Activated naive CD4-positive, alpha-beta T cell treated with anti-CD3 and anti-CD28 coated beads, Interleukin-2, amount 50 U/mL, for 24 hours (primary cell): ENCODE measurements around the gene LMF1.

Source experiments
- H3K27ac Mint-ChIP-seq: one replicate; pipeline ENCODE4 v1.8.0; 2021; ENCODE audit warnings: mild to moderate bottlenecking, mixed read lengths
- H3K27me3 Mint-ChIP-seq: one replicate; pipeline ENCODE4 v1.8.0; 2021; ENCODE audit warnings: mixed read lengths
- H3K36me3 Mint-ChIP-seq: one replicate; pipeline ENCODE4 v1.8.0; 2021; ENCODE audit warnings: mixed read lengths
- H3K4me1 Mint-ChIP-seq: one replicate; pipeline ENCODE4 v1.8.0; 2021; ENCODE audit warnings: mixed read lengths
- H3K4me3 Mint-ChIP-seq: one replicate; pipeline ENCODE4 v1.8.0; 2021; ENCODE audit warnings: mild to moderate bottlenecking, mixed read lengths
- H3K9me3 Mint-ChIP-seq: one replicate; pipeline ENCODE4 v1.8.0; 2021; ENCODE audit warnings: mixed read lengths

The LMF1 gene

GRCh38 chr16:926715-927114 is 44.1 kb downstream of the LMF1 start:
- H3K4me1 Mint-ChIP-seq = no peaks in the 10 kb centered on the region
- no peaks in the 10 kb centered on the region for H3K27me3 Mint-ChIP-seq
- no peak overlapping the region for H3K27ac Mint-ChIP-seq
- H3K9me3 Mint-ChIP-seq = no peaks in the 10 kb centered on the region
- peaks cover 12% of the 10 kb centered on the region for H3K36me3 Mint-ChIP-seq
- no peak overlapping the region for H3K4me3 Mint-ChIP-seq

GRCh38 chr16:924806-925205 is 46.0 kb downstream of the LMF1 start:
- Mint-ChIP-seq H3K9me3 (no peaks in the 10 kb centered on the region), H3K4me1 (no peaks in the 10 kb centered on the region), H3K27me3 (no peaks in the 10 kb centered on the region), H3K36me3 (peaks cover 13% of the 10 kb centered on the region), H3K4me3 (no peak overlapping the region), H3K27ac (no peak overlapping the region)

GRCh38 chr16:924063-924462 is 46.7 kb downstream of the LMF1 start:
- Mint-ChIP-seq H3K36me3 (peaks cover 13% of the 10 kb centered on the region), H3K27ac (no peak overlapping the region), H3K4me1 (no peaks in the 10 kb centered on the region), H3K27me3 (no peaks in the 10 kb centered on the region), H3K4me3 (no peak overlapping the region), H3K9me3 (no peaks in the 10 kb centered on the region)

- H3K4me3 Mint-ChIP-seq = no peak overlapping the region
- peaks cover 13% of the 10 kb centered on the region for H3K36me3 Mint-ChIP-seq
- no peaks in the 10 kb centered on the region for H3K4me1 Mint-ChIP-seq
- no peaks in the 10 kb centered on the region for H3K27me3 Mint-ChIP-seq
- no peak overlapping the region for H3K27ac Mint-ChIP-seq
- H3K9me3 Mint-ChIP-seq = no peaks in the 10 kb centered on the region
These were observed 47.6 kb downstream of the LMF1 start for GRCh38 chr16:923184-923583.

GRCh38 chr16:922051-922450 is 48.7 kb downstream of the LMF1 start:
- Mint-ChIP-seq H3K36me3 (peaks cover 13% of the 10 kb centered on the region), H3K4me1 (no peaks in the 10 kb centered on the region)

GRCh38 chr16:921321-921905 is 49.4 kb downstream of the LMF1 start:
- Mint-ChIP-seq H3K36me3 (peaks cover 13% of the 10 kb centered on the region), H3K27me3 (no peaks in the 10 kb centered on the region), H3K27ac (no peak overlapping the region), H3K9me3 (no peaks in the 10 kb centered on the region), H3K4me3 (no peak overlapping the region), H3K4me1 (no peaks in the 10 kb centered on the region)

More at GRCh38 chr16:922051-922450, 48.7 kb downstream of the LMF1 start:
- Mint-ChIP-seq H3K9me3 (no peaks in the 10 kb centered on the region), H3K4me3 (no peak overlapping the region), H3K27me3 (no peaks in the 10 kb centered on the region), H3K27ac (no peak overlapping the region)

- H3K27ac Mint-ChIP-seq = no peak overlapping the region
- no peaks in the 10 kb centered on the region for H3K4me1 Mint-ChIP-seq
- H3K4me3 Mint-ChIP-seq = no peak overlapping the region
- H3K27me3 Mint-ChIP-seq = no peaks in the 10 kb centered on the region
- H3K9me3 Mint-ChIP-seq = no peaks in the 10 kb centered on the region
- peaks cover 9% of the 10 kb centered on the region for H3K36me3 Mint-ChIP-seq
These were observed 50.1 kb downstream of the LMF1 start for GRCh38 chr16:920717-921116.

- no peak overlapping the region for H3K27ac Mint-ChIP-seq
- H3K27me3 Mint-ChIP-seq = no peaks in the 10 kb centered on the region
- H3K36me3 Mint-ChIP-seq = peaks cover 9% of the 10 kb centered on the region
- H3K9me3 Mint-ChIP-seq = no peaks in the 10 kb centered on the region
- H3K4me1 Mint-ChIP-seq = no peaks in the 10 kb centered on the region
- no peak overlapping the region for H3K4me3 Mint-ChIP-seq
These were observed 50.6 kb downstream of the LMF1 start for GRCh38 chr16:920051-920681.

GRCh38 chr16:919658-920050 is 51.1 kb downstream of the LMF1 start:
- Mint-ChIP-seq H3K27ac (no peak overlapping the region), H3K9me3 (no peaks in the 10 kb centered on the region), H3K4me1 (peaks cover 3% of the 10 kb centered on the region), H3K4me3 (no peak overlapping the region), H3K36me3 (peaks cover 9% of the 10 kb centered on the region), H3K27me3 (no peaks in the 10 kb centered on the region)

- Mint-ChIP-seq H3K27me3 (no peaks in the 10 kb centered on the region), H3K27ac (no peak overlapping the region)
These were observed 51.8 kb downstream of the LMF1 start for GRCh38 chr16:918741-919657.

GRCh38 chr16:918068-918467 is 52.7 kb downstream of the LMF1 start:
- no peaks in the 10 kb centered on the region for H3K27me3 Mint-ChIP-seq
- H3K36me3 Mint-ChIP-seq = peaks cover 6% of the 10 kb centered on the region
- H3K27ac Mint-ChIP-seq = no peak overlapping the region
- H3K4me1 Mint-ChIP-seq = peaks cover 3% of the 10 kb centered on the region
- H3K4me3 Mint-ChIP-seq = no peak overlapping the region
- no peaks in the 10 kb centered on the region for H3K9me3 Mint-ChIP-seq

More at GRCh38 chr16:918741-919657, 51.8 kb downstream of the LMF1 start:
- H3K4me3 Mint-ChIP-seq = no peak overlapping the region
- no peaks in the 10 kb centered on the region for H3K9me3 Mint-ChIP-seq
- peaks cover 8% of the 10 kb centered on the region for H3K36me3 Mint-ChIP-seq
- peaks cover 3% of the 10 kb centered on the region for H3K4me1 Mint-ChIP-seq

GRCh38 chr16:917591-918061 is 53.2 kb downstream of the LMF1 start:
- H3K4me3 Mint-ChIP-seq = no peak overlapping the region

GRCh38 chr16:916035-916799 is 54.6 kb downstream of the LMF1 start:
- Mint-ChIP-seq H3K4me1 (peaks cover 3% of the 10 kb centered on the region), H3K27ac (no peak overlapping the region), H3K4me3 (no peak overlapping the region), H3K36me3 (peaks cover 2% of the 10 kb centered on the region), H3K9me3 (no peaks in the 10 kb centered on the region), H3K27me3 (no peaks in the 10 kb centered on the region)

More at GRCh38 chr16:917591-918061, 53.2 kb downstream of the LMF1 start:
- no peak overlapping the region for H3K27ac Mint-ChIP-seq
- no peaks in the 10 kb centered on the region for H3K9me3 Mint-ChIP-seq
- no peaks in the 10 kb centered on the region for H3K27me3 Mint-ChIP-seq
- peaks cover 6% of the 10 kb centered on the region for H3K36me3 Mint-ChIP-seq
- H3K4me1 Mint-ChIP-seq = peaks cover 3% of the 10 kb centered on the region

- Mint-ChIP-seq H3K36me3 (peaks cover 2% of the 10 kb centered on the region), H3K4me1 (peaks cover 3% of the 10 kb centered on the region), H3K27ac (no peak overlapping the region), H3K9me3 (no peaks in the 10 kb centered on the region), H3K27me3 (no peaks in the 10 kb centered on the region), H3K4me3 (no peak overlapping the region)
These were observed 55.2 kb downstream of the LMF1 start for GRCh38 chr16:915546-915945.

GRCh38 chr16:914440-914839 is 56.3 kb downstream of the LMF1 start:
- Mint-ChIP-seq H3K9me3 (no peaks in the 10 kb centered on the region), H3K27me3 (no peaks in the 10 kb centered on the region), H3K4me3 (no peak overlapping the region), H3K4me1 (peaks cover 3% of the 10 kb centered on the region), H3K36me3 (peaks cover 2% of the 10 kb centered on the region), H3K27ac (no peak overlapping the region)
